ENCODE measurements around the gene DOK3.

DNA sequence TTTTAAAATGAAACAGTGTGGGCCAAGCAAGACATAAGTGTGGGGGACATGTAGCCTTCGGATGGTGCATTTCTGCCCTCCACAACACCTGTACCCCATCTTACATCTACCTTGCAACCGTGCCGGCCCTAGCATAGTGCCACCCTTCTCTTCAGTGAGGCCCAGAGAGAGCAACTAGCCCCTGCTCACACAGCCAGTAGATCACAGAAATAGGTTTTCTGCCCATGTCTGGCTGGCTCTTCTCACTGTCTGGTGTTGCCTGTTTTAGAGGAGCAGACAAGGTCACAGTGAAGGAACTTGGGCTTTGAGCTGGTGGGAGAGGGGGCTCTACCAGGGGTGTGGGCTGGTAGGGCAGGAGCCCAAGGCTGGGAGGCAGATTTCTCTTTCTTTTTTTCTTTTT is 23.4 kb downstream of the DOK3 start:
- TF ChIP-seq CTCF (IDR thresholded peaks at IDR 0.05; ENCODE audit: insufficient read depth, low read depth, low read length) = no peak
- no peak for TF ChIP-seq EZH2 (IDR thresholded peaks at IDR 0.05; ENCODE audit: insufficient read depth, low read length)
